IMR-90 (cell line): ENCODE results near the gene WNT9B. TPM values are rescaled to one million over a fixed set of nuclear protein-coding genes. Genes with fewer than 3 reads are reported as not detected.

Experiments
- ATAC-seq: fragments of 200-7000 bp; cut with Tn5 transposase; 2 replicates; pipeline ENCODE4 v1.9.1; 2020; ENCODE audit warnings: low read depth, mild to moderate bottlenecking, moderate library complexity
- BruUV-seq: library from RNA; stranded (reverse); fragments of 400-500 nt; replicated peaks from 2 replicates; lab custom pipeline; 2021; lab: Mats Ljungman, UMichigan
- CTCF ChIA-PET: fragments of 300-600 bp; formaldehyde crosslinking; extraction: SDS; loops from one replicate; lab custom pipeline; 2021; ENCODE audit warnings: antibody characterized with exemption; lab: Yijun Ruan, JAX
- POLR2A ChIA-PET: fragments of 300-600 bp; sonication (Branson Sonifier 250); formaldehyde crosslinking; loops from one replicate; lab custom pipeline; 2022; ENCODE audit warnings: antibody characterized with exemption; ENCODE audit not compliant: unreplicated experiment; lab: Charles Lee
- DNase-seq: peaks from one replicate; pipeline ENCODE4 v3.0.0; 2013
- H2AFZ ChIP-seq: replicated peaks from 2 replicates; pipeline ENCODE3; 2013; ENCODE audit warnings: low read length, mild to moderate bottlenecking; ENCODE audit not compliant: poor library complexity
- H2AK5ac ChIP-seq: 2 replicates; pipeline ENCODE4 v1.6.1; 2013; ENCODE audit warnings: low read depth, low read length, inconsistent platforms
- H2AK9ac ChIP-seq: replicated peaks from 2 replicates; pipeline ENCODE3; 2013; ENCODE audit warnings: mild to moderate bottlenecking, low read depth, low read length, moderate library complexity; ENCODE audit not compliant: poor library complexity
- H2BK120ac ChIP-seq: 2 replicates; pipeline ENCODE4 v1.6.1; 2013; ENCODE audit warnings: low read depth, low read length, inconsistent platforms
- H2BK15ac ChIP-seq: 3 replicates; pipeline ENCODE4 v1.6.1; 2013; ENCODE audit warnings: low read depth, low read length, inconsistent platforms
- H2BK20ac ChIP-seq: 2 replicates; pipeline ENCODE4 v1.6.1; 2013; ENCODE audit warnings: low read depth, mild to moderate bottlenecking, inconsistent platforms, low read length, moderate library complexity
- H2BK5ac ChIP-seq: 2 replicates; pipeline ENCODE4 v1.6.1; 2013; ENCODE audit warnings: mild to moderate bottlenecking, low read depth, low read length, inconsistent platforms; ENCODE audit not compliant: poor library complexity, severe bottlenecking
- H3K14ac ChIP-seq: replicated peaks from 2 replicates; pipeline ENCODE4 v1.6.1; 2013; ENCODE audit warnings: low read depth, low read length, inconsistent platforms
- H3K18ac ChIP-seq: 2 replicates; pipeline ENCODE4 v1.6.1; 2013; ENCODE audit warnings: low read depth, low read length, control low read depth
- H3K23ac ChIP-seq: 2 replicates; pipeline ENCODE4 v1.6.1; 2013; ENCODE audit warnings: low read depth, low read length, inconsistent platforms
- H3K27ac ChIP-seq: 2 replicates; pipeline ENCODE4 v1.5.1; 2013; ENCODE audit warnings: mild to moderate bottlenecking, control low read depth, low read length; ENCODE audit not compliant: insufficient read depth
- H3K27me3 ChIP-seq: 2 replicates; pipeline ENCODE4 v1.6.1; 2013; ENCODE audit warnings: low read length; ENCODE audit not compliant: control insufficient read depth, insufficient read depth
- H3K36me3 ChIP-seq: 2 replicates; pipeline ENCODE4 v1.6.1; 2013; ENCODE audit warnings: low read length, mixed read lengths; ENCODE audit not compliant: control insufficient read depth, insufficient read depth
- H3K4ac ChIP-seq: 2 replicates; pipeline ENCODE4 v1.6.1; 2013; ENCODE audit warnings: low read depth, low read length, inconsistent platforms
- H3K4me1 ChIP-seq: 2 replicates; pipeline ENCODE4 v1.6.1; 2013; ENCODE audit warnings: low read length, mixed read lengths; ENCODE audit not compliant: control insufficient read depth, insufficient read depth
- H3K4me2 ChIP-seq: 2 replicates; pipeline ENCODE4 v1.6.1; 2013; ENCODE audit warnings: low read depth, mild to moderate bottlenecking, control low read depth, low read length, moderate library complexity
- H3K4me3 ChIP-seq: 2 replicates; pipeline ENCODE4 v1.5.1; 2013; ENCODE audit warnings: low read depth, mild to moderate bottlenecking, control low read depth, low read length, moderate library complexity; ENCODE audit not compliant: insufficient read depth
- H3K56ac ChIP-seq: 2 replicates; pipeline ENCODE4 v1.6.1; 2013; ENCODE audit warnings: low read length, inconsistent platforms; ENCODE audit not compliant: insufficient read depth; ENCODE audit errors: extremely low read depth
- H3K79me1 ChIP-seq, 2 experiments: 2 replicates each; pipeline ENCODE4 v1.6.1; 2013; ENCODE audit warnings: low read length in 2 of 2, inconsistent platforms in 1 of 2, low read depth in 1 of 2
- H3K9ac ChIP-seq: 2 replicates; pipeline ENCODE4 v1.6.1; 2013; ENCODE audit warnings: low read depth, low read length, control low read depth
- H3K9me1 ChIP-seq: 2 replicates; pipeline ENCODE4 v1.6.1; 2013; ENCODE audit warnings: low read length, inconsistent platforms; ENCODE audit not compliant: insufficient read depth
- H3K9me3 ChIP-seq: 2 replicates; pipeline ENCODE4 v1.6.1; 2013; ENCODE audit warnings: low read length; ENCODE audit not compliant: control insufficient read depth, insufficient read depth
- H4K20me1 ChIP-seq: 2 replicates; pipeline ENCODE4 v1.6.1; 2013; ENCODE audit warnings: low read length, inconsistent platforms; ENCODE audit not compliant: insufficient read depth
- H4K5ac ChIP-seq: 2 replicates; pipeline ENCODE4 v1.6.1; 2013; ENCODE audit warnings: mild to moderate bottlenecking, low read depth, low read length, control low read depth
- H4K8ac ChIP-seq, 2 experiments: 2 replicates each; pipeline ENCODE4 v1.6.1; 2013; ENCODE audit warnings: low read depth in 2 of 2, low read length in 2 of 2, control low read depth in 1 of 2, inconsistent platforms in 1 of 2
- H4K91ac ChIP-seq: 2 replicates; pipeline ENCODE4 v1.6.1; 2013; ENCODE audit warnings: low read depth, low read length, inconsistent platforms; ENCODE audit not compliant: insufficient read depth
- BHLHE40 ChIP-seq: fragments of 150-350 bp; IDR thresholded peaks from 2 replicates; pipeline ENCODE4 v1.6.1; 2016; ENCODE audit warnings: mild to moderate bottlenecking, low read depth, low read length
- CEBPB ChIP-seq: IDR thresholded peaks from 2 replicates; pipeline ENCODE4 v1.6.1; 2012; ENCODE audit warnings: low read depth, low read length, improper control_type of control experiment
- CHD1 ChIP-seq: IDR thresholded peaks from 2 replicates; pipeline ENCODE4 v1.6.1; 2012; ENCODE audit warnings: low read depth, low read length, improper control_type of control experiment
- MAFK ChIP-seq: IDR thresholded peaks from 2 replicates; pipeline ENCODE4 v1.6.1; 2012; ENCODE audit warnings: low read depth, low read length, improper control_type of control experiment
- MXI1 ChIP-seq: IDR thresholded peaks from 2 replicates; pipeline ENCODE4 v1.6.1; 2012; ENCODE audit warnings: low read depth, mild to moderate bottlenecking, low read length, moderate library complexity, borderline replicate concordance
- NFE2L2 ChIP-seq: fragments of 150-350 bp; IDR thresholded peaks from 2 replicates; pipeline ENCODE4 v1.6.1; 2016; ENCODE audit warnings: low read depth, mild to moderate bottlenecking, low read length
- POLR2A ChIP-seq: IDR thresholded peaks from 2 replicates; pipeline ENCODE4 v1.6.1; 2012; ENCODE audit warnings: mild to moderate bottlenecking, low read depth, low read length
- RAD21 ChIP-seq: IDR thresholded peaks from 2 replicates; pipeline ENCODE4 v1.6.1; 2012; ENCODE audit warnings: low read length, improper control_type of control experiment
- RCOR1 ChIP-seq: IDR thresholded peaks from 2 replicates; pipeline ENCODE4 v1.6.1; 2012; ENCODE audit warnings: mild to moderate bottlenecking, low read length, improper control_type of control experiment; ENCODE audit not compliant: insufficient replicate concordance
- RFX5 ChIP-seq: IDR thresholded peaks from 2 replicates; pipeline ENCODE4 v1.8.0; 2012; ENCODE audit warnings: low read depth, mild to moderate bottlenecking, low read length, moderate library complexity
- SMC3 ChIP-seq: fragments of 150-350 bp; IDR thresholded peaks from 2 replicates; pipeline ENCODE4 v1.6.1; 2016; ENCODE audit warnings: low read depth, mild to moderate bottlenecking, antibody characterized with exemption, low read length, moderate library complexity
- WGBS, 2 experiments: methylation state at CpG; one replicate each; pipeline versions ENCODE4 v1.1.5 to v1.1.7; 2013; ENCODE audit warnings: missing lambda C conversion rate in 2 of 2; ENCODE audit not compliant: insufficient read length in 1 of 2; ENCODE audit errors: extremely low coverage in 2 of 2; 5-methylcytosine and 5-hydroxymethylcytosine counted together
- dilution Hi-C: fragments of 300-500 bp; cut with HindIII; formaldehyde crosslinking; loops from one replicate; pipeline ENCODE4 v1.14.3; 2018; ENCODE audit warnings: low sequenced_read_pairs; ENCODE audit not compliant: unreplicated experiment
- in situ Hi-C: fragments of 300-500 bp; cut with MboI; formaldehyde crosslinking; loops from 3 replicates; pipeline ENCODE4 v1.14.3; 2019; ENCODE audit warnings: low sequenced_read_pairs, inconsistent platforms, mixed read lengths
- intact Hi-C: fragments of 100-400 bp; cut with micrococcal nuclease; formaldehyde crosslinking; loops from 2 replicates; pipeline ENCODE4 v1.10.0; 2022
- polyA plus RNA-seq, 3 experiments: library from polyadenylated mRNA; depleted of rRNA; stranded (reverse); fragments of >200 nt; gene quantifications; 2 replicates each; pipeline ENCODE4 v1.2.3, GENCODE V29; 2012; ENCODE audit warnings: low replicate concordance in 1 of 3
- total RNA-seq: library from RNA; depleted of rRNA; stranded (reverse); fragments of >200 nt; gene quantifications from 2 replicates; pipeline ENCODE4 v1.2.3, GENCODE V29; 2012
- TF ChIP-seq, protein P1 (sequence below): conservative IDR thresholded peaks from 2 replicates; pipeline ENCODE4 v1.5.1; 2012; ENCODE audit warnings: mild to moderate bottlenecking, low read depth, low read length, improper control_type of control experiment
- TF ChIP-seq, protein P2 (sequence below): fragments of 150-350 bp; IDR thresholded peaks from 2 replicates; pipeline ENCODE4 v1.6.1; 2017; ENCODE audit warnings: mild to moderate bottlenecking, antibody characterized with exemption, low read length, low read depth
- TF ChIP-seq, protein P3 (sequence below): fragments of 150-350 bp; IDR thresholded peaks from 2 replicates; pipeline ENCODE4 v1.6.1; 2016; ENCODE audit warnings: low read depth, mild to moderate bottlenecking, low read length, moderate library complexity, borderline replicate concordance

The WNT9B gene
- total and polyA plus RNA-seq, 2 of the 4 experiments (the other 2 are of a cell fraction), result not detected

DNA sequence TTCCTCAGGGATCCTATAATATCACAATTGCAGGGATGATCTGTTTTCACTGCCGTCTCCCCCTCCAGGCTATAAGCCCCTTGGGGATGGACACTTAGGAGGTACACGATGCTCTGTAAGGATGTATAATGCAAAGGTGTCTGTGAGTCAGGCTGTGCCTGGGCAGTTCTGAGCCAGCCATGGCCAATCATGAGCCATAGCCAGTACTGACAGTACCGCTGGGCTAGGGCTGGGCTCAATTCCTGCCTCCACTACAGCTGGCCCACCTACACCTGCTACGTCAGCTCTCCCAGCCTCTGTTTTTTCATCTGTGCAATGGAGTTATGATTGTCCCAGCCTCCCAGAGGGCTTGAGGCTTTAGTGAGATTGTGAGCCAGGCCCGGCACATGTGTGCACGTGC is 2.8 kb upstream of the WNT9B start:
- no peaks in the 10 kb centered on the region for H3K36me3 ChIP-seq
- no peak overlapping the region for H3K23ac ChIP-seq
- DNase-seq, result no peak
- no peaks in the 10 kb centered on the region; the same call in 1 of the 2 replicates for H3K4me1 ChIP-seq
- ChIA-PET CTCF (interaction anchor here (1.4 kb wide), 1 partner anchor 13 kb away, joined by 3 read pairs; no protein-coding TSS in a partner anchor), POLR2A (no interaction called here)
- H3K14ac ChIP-seq, result no peak overlapping the region
- H4K20me1 ChIP-seq, result 0 out of 2 replicates have a peak, but pooled peaks cover 5% of the 10 kb centered on the region
- H2BK15ac ChIP-seq, result no peak overlapping the region
- H3K4ac ChIP-seq, result no peak overlapping the region
- no peak overlapping the region for H2BK5ac ChIP-seq
- H3K27ac ChIP-seq, result no peak overlapping the region
- dilution Hi-C loops, result no loop called here
- in situ Hi-C loops, result no loop called here
- H2AFZ ChIP-seq, result no peak overlapping the region
- H3K56ac ChIP-seq, result no peak overlapping the region
- no peak overlapping the region for H3K9ac ChIP-seq
- H2AK9ac ChIP-seq, result no peak overlapping the region
- no CpG with 5 or more reads among the region's 6 CpGs for WGBS, 2 experiments
- H3K79me1 ChIP-seq, result no peaks in the 10 kb centered on the region
- H2AK5ac ChIP-seq, result no peak overlapping the region
- H3K4me2 ChIP-seq, result no peak overlapping the region
- no peak overlapping the region for H2BK20ac ChIP-seq
- intact Hi-C loops, result no loop called here
- no peaks in the 10 kb centered on the region for H3K9me3 ChIP-seq
- no peak for ATAC-seq
- H4K8ac ChIP-seq, result no peak overlapping the region
- no peak overlapping the region for H4K5ac ChIP-seq
- BruUV-seq, result no TSS peak
- no peak overlapping the region for H3K4me3 ChIP-seq
- no peaks in the 10 kb centered on the region for H3K9me1 ChIP-seq
- peaks cover 73% of the 10 kb centered on the region for H3K27me3 ChIP-seq
- no peak overlapping the region for H3K18ac ChIP-seq
- H2BK120ac ChIP-seq, result no peak overlapping the region
- TF ChIP-seq POLR2A (no peak), CEBPB (no peak), SMC3 (no peak), NFE2L2 (no peak), RCOR1 (no peak), RFX5 (no peak), BHLHE40 (no peak), CHD1 (no peak), MXI1 (no peak), RAD21 (no peak), MAFK (no peak)
- TF ChIP-seq, protein P1, sequence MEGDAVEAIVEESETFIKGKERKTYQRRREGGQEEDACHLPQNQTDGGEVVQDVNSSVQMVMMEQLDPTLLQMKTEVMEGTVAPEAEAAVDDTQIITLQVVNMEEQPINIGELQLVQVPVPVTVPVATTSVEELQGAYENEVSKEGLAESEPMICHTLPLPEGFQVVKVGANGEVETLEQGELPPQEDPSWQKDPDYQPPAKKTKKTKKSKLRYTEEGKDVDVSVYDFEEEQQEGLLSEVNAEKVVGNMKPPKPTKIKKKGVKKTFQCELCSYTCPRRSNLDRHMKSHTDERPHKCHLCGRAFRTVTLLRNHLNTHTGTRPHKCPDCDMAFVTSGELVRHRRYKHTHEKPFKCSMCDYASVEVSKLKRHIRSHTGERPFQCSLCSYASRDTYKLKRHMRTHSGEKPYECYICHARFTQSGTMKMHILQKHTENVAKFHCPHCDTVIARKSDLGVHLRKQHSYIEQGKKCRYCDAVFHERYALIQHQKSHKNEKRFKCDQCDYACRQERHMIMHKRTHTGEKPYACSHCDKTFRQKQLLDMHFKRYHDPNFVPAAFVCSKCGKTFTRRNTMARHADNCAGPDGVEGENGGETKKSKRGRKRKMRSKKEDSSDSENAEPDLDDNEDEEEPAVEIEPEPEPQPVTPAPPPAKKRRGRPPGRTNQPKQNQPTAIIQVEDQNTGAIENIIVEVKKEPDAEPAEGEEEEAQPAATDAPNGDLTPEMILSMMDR, result no peak
- TF ChIP-seq, protein P2, sequence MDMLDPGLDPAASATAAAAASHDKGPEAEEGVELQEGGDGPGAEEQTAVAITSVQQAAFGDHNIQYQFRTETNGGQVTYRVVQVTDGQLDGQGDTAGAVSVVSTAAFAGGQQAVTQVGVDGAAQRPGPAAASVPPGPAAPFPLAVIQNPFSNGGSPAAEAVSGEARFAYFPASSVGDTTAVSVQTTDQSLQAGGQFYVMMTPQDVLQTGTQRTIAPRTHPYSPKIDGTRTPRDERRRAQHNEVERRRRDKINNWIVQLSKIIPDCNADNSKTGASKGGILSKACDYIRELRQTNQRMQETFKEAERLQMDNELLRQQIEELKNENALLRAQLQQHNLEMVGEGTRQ, result no peak
- TF ChIP-seq, protein P3, sequence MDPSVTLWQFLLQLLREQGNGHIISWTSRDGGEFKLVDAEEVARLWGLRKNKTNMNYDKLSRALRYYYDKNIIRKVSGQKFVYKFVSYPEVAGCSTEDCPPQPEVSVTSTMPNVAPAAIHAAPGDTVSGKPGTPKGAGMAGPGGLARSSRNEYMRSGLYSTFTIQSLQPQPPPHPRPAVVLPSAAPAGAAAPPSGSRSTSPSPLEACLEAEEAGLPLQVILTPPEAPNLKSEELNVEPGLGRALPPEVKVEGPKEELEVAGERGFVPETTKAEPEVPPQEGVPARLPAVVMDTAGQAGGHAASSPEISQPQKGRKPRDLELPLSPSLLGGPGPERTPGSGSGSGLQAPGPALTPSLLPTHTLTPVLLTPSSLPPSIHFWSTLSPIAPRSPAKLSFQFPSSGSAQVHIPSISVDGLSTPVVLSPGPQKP, result no peak
- no peak overlapping the region for H4K91ac ChIP-seq
